GM23338 (cell line): ENCODE data around the gene CCDC178. TPM values are rescaled to one million over a fixed set of nuclear protein-coding genes. Genes with fewer than 3 reads are reported as not detected.

Experiments used
- ATAC-seq: fragments of 200-7000 bp; cut with Tn5 transposase; 3 replicates; pipeline ENCODE4 v1.9.1; 2020
- DNase-seq: peaks from one replicate; pipeline ENCODE4 v3.0.0-alpha.2; 2015; ENCODE audit warnings: low spot score
- H2AFZ ChIP-seq: fragments of 200-600 bp; sonication (generic); 2 replicates; pipeline ENCODE4 v1.8.0; 2016; ENCODE audit warnings: antibody characterized with exemption, mild to moderate bottlenecking, moderate library complexity
- H3F3A ChIP-seq: fragments of 200-600 bp; sonication (generic); replicated peaks from 2 replicates; pipeline ENCODE4 v1.8.0; 2017; ENCODE audit warnings: antibody characterized with exemption, mixed run types, low read depth
- H3K27ac ChIP-seq: fragments of 200-600 bp; sonication (generic); 2 replicates; pipeline ENCODE4 v1.6.1; 2016; ENCODE audit warnings: low read depth
- H3K27me3 ChIP-seq: fragments of 200-600 bp; sonication (generic); 2 replicates; pipeline ENCODE4 v1.8.0; 2016; ENCODE audit warnings: mild to moderate bottlenecking, mixed run types, moderate library complexity; ENCODE audit not compliant: insufficient read depth
- H3K36me3 ChIP-seq: fragments of 200-600 bp; sonication (generic); 2 replicates; pipeline ENCODE4 v1.8.0; 2016; ENCODE audit warnings: mild to moderate bottlenecking; ENCODE audit not compliant: insufficient read depth
- H3K4me1 ChIP-seq: fragments of 200-600 bp; sonication (generic); 2 replicates; pipeline ENCODE4 v1.8.0; 2016; ENCODE audit warnings: mild to moderate bottlenecking, moderate library complexity; ENCODE audit not compliant: insufficient read depth
- H3K4me2 ChIP-seq: fragments of 200-600 bp; sonication (generic); 2 replicates; pipeline ENCODE4 v1.7.1; 2017; ENCODE audit warnings: mixed run types
- H3K4me3 ChIP-seq: fragments of 200-600 bp; sonication (generic); 2 replicates; pipeline ENCODE4 v1.6.1; 2016; ENCODE audit warnings: mixed run types
- H3K79me2 ChIP-seq: fragments of 200-600 bp; sonication (generic); replicated peaks from 2 replicates; pipeline ENCODE4 v1.8.0; 2017; ENCODE audit warnings: mild to moderate bottlenecking; ENCODE audit not compliant: insufficient read depth
- H3K9me2 ChIP-seq: fragments of 200-600 bp; sonication (generic); 2 replicates; pipeline ENCODE4 v1.8.0; 2017; ENCODE audit not compliant: insufficient read depth
- H4K20me1 ChIP-seq: fragments of 200-600 bp; sonication (generic); replicated peaks from 2 replicates; pipeline ENCODE4 v1.8.0; 2017; ENCODE audit warnings: mild to moderate bottlenecking; ENCODE audit not compliant: insufficient read depth
- H3K27ac Mint-ChIP-seq: 2 replicates; pipeline ENCODE4 v1.8.0; 2020; ENCODE audit warnings: inconsistent platforms, mild to moderate bottlenecking, moderate library complexity, mixed read lengths
- H3K27me3 Mint-ChIP-seq: 3 replicates; pipeline ENCODE4 v1.8.0; 2022; ENCODE audit warnings: low read depth, mild to moderate bottlenecking, moderate library complexity, mixed read lengths, inconsistent platforms; ENCODE audit not compliant: insufficient read depth, poor library complexity
- H3K36me3 Mint-ChIP-seq: 3 replicates; pipeline ENCODE4 v1.8.0; 2021; ENCODE audit warnings: low read depth, mild to moderate bottlenecking, inconsistent platforms, moderate library complexity, mixed read lengths
- H3K4me1 Mint-ChIP-seq: 3 replicates; pipeline ENCODE4 v1.8.0; 2020; ENCODE audit warnings: mild to moderate bottlenecking, inconsistent platforms, mixed read lengths
- H3K4me3 Mint-ChIP-seq: 3 replicates; pipeline ENCODE4 v1.8.0; 2021; ENCODE audit warnings: moderate library complexity, mild to moderate bottlenecking, inconsistent platforms, mixed read lengths
- H3K9me3 Mint-ChIP-seq: 3 replicates; pipeline ENCODE4 v1.8.0; 2020; ENCODE audit warnings: moderate library complexity, mild to moderate bottlenecking, inconsistent platforms, mixed read lengths
- CREB1 ChIP-seq: fragments of 250-450 bp; sonication (Bioruptor Pico); IDR thresholded peaks from 2 replicates; pipeline ENCODE4 v1.5.0; 2020; ENCODE audit warnings: low read depth, mild to moderate bottlenecking, moderate library complexity
- EZH2 ChIP-seq: fragments of 200-600 bp; sonication (generic); IDR thresholded peaks from one replicate; pipeline ENCODE4 v1.8.0; 2017; ENCODE audit warnings: antibody characterized with exemption, mild to moderate bottlenecking, low read depth; ENCODE audit not compliant: unreplicated experiment
- EZH2phosphoT487 ChIP-seq: fragments of 200-600 bp; sonication (generic); IDR thresholded peaks from one replicate; pipeline ENCODE4 v1.8.1; 2018; ENCODE audit warnings: antibody characterized with exemption; ENCODE audit not compliant: unreplicated experiment
- JUNB ChIP-seq: IDR thresholded peaks from one replicate; pipeline ENCODE4 v1.6.1; 2016; ENCODE audit warnings: antibody characterized with exemption; ENCODE audit not compliant: unreplicated experiment
- NANOG ChIP-seq: IDR thresholded peaks from 2 replicates; pipeline ENCODE4 v1.6.1; 2016; ENCODE audit warnings: antibody characterized with exemption, borderline replicate concordance
- POLR2AphosphoS5 ChIP-seq: IDR thresholded peaks from 2 replicates; pipeline ENCODE4 v1.6.1; 2016; ENCODE audit warnings: antibody characterized with exemption, low read depth
- STAT1 ChIP-seq: IDR thresholded peaks from one replicate; pipeline ENCODE4 v1.6.1; 2016; ENCODE audit warnings: antibody characterized with exemption; ENCODE audit not compliant: unreplicated experiment
- ZNF114 ChIP-seq: fragments of 250-450 bp; sonication (Bioruptor Pico); IDR thresholded peaks from 2 replicates; pipeline ENCODE4 v1.5.0; 2020; ENCODE audit warnings: mild to moderate bottlenecking, moderate library complexity
- ZNF331 ChIP-seq: fragments of 250-450 bp; sonication (Bioruptor Pico); IDR thresholded peaks from 2 replicates; pipeline ENCODE4 v1.5.0; 2020; ENCODE audit warnings: low read depth, mild to moderate bottlenecking, moderate library complexity
- polyA plus RNA-seq: library from polyadenylated mRNA; unstranded; fragments of >200 nt; fragmentation: Nextera tagmentation; extraction: Ambion mirVana; gene quantifications from 2 replicates; pipeline ENCODE4 v1.2.1, GENCODE V29; 2016
- total RNA-seq: library from RNA; depleted of rRNA; stranded (reverse); fragments of >200 nt; shearing (Covaris generic); gene quantifications from 2 replicates; pipeline ENCODE4 v1.2.3, GENCODE V29; 2014
- TF ChIP-seq, protein P1 (sequence below): IDR thresholded peaks from one replicate; pipeline ENCODE4 v1.6.1; 2018; ENCODE audit warnings: antibody characterized with exemption; ENCODE audit not compliant: unreplicated experiment
- TF ChIP-seq, protein P2 (sequence below), 2 experiments: fragments of 200-600 bp in 1 of 2; sonication (generic) in 1 of 2; conservative IDR thresholded peaks; 2 replicates each; pipeline versions ENCODE4 v1.5.1 to v1.6.1; 2016 to 2017; ENCODE audit warnings: antibody characterized with exemption in 2 of 2, low read depth in 2 of 2, mild to moderate bottlenecking in 2 of 2, moderate library complexity in 1 of 2
- TF ChIP-seq, protein P3 (sequence below): IDR thresholded peaks from 2 replicates; pipeline ENCODE4 v1.6.1; 2016; ENCODE audit warnings: antibody characterized with exemption
- TF ChIP-seq, protein P4 (sequence below): fragments of 250-450 bp; sonication (Bioruptor Pico); IDR thresholded peaks from 2 replicates; pipeline ENCODE4 v1.5.0; 2020; ENCODE audit warnings: mild to moderate bottlenecking, moderate library complexity

CCDC178 gene
- total and polyA plus RNA-seq, 2 experiments from 2014 or later, result 0.17 to 0.24 TPM

DNA sequence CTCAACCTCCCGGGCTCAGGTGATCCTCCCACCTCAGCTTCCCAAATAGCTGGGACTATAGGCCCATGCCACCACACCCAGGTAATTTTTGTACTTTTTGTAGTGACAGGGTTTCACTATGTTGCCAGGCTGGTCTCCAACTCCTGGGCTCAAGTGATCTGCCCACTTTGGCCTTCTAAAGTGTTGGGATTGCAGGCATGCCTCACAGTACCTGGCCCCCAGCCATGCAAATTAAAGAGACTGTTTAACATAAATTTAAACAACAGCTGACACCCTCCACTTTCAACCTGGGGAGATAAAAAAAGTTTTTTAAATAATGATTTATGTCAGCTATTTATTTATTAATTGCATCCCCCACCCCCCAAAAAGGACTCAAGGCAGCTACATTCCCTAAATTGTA is 234.7 kb downstream of the CCDC178 start:
- DNase-seq (peak; percentile 40), ATAC-seq (peak; percentile 52)
- no peaks in the 10 kb centered on the region for H3K79me2 ChIP-seq
- H3K36me3 Mint-ChIP-seq, result no peaks in the 10 kb centered on the region
- H3K4me3 ChIP-seq, result no peak overlapping the region
- H3K9me2 ChIP-seq, result no peaks in the 10 kb centered on the region
- peaks cover 23% of the 10 kb centered on the region; the same call in 2 of the 3 replicates for H3K4me1 Mint-ChIP-seq
- no peaks in the 10 kb centered on the region for H3K27me3 Mint-ChIP-seq
- peaks cover 19% of the 10 kb centered on the region for H3K4me1 ChIP-seq
- H2AFZ ChIP-seq, result no peak overlapping the region
- TF ChIP-seq JUNB, result no peak
- TF ChIP-seq STAT1, result no peak
- TF ChIP-seq, protein P1, sequence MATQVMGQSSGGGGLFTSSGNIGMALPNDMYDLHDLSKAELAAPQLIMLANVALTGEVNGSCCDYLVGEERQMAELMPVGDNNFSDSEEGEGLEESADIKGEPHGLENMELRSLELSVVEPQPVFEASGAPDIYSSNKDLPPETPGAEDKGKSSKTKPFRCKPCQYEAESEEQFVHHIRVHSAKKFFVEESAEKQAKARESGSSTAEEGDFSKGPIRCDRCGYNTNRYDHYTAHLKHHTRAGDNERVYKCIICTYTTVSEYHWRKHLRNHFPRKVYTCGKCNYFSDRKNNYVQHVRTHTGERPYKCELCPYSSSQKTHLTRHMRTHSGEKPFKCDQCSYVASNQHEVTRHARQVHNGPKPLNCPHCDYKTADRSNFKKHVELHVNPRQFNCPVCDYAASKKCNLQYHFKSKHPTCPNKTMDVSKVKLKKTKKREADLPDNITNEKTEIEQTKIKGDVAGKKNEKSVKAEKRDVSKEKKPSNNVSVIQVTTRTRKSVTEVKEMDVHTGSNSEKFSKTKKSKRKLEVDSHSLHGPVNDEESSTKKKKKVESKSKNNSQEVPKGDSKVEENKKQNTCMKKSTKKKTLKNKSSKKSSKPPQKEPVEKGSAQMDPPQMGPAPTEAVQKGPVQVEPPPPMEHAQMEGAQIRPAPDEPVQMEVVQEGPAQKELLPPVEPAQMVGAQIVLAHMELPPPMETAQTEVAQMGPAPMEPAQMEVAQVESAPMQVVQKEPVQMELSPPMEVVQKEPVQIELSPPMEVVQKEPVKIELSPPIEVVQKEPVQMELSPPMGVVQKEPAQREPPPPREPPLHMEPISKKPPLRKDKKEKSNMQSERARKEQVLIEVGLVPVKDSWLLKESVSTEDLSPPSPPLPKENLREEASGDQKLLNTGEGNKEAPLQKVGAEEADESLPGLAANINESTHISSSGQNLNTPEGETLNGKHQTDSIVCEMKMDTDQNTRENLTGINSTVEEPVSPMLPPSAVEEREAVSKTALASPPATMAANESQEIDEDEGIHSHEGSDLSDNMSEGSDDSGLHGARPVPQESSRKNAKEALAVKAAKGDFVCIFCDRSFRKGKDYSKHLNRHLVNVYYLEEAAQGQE, result no peak
- TF ChIP-seq, protein P2, sequence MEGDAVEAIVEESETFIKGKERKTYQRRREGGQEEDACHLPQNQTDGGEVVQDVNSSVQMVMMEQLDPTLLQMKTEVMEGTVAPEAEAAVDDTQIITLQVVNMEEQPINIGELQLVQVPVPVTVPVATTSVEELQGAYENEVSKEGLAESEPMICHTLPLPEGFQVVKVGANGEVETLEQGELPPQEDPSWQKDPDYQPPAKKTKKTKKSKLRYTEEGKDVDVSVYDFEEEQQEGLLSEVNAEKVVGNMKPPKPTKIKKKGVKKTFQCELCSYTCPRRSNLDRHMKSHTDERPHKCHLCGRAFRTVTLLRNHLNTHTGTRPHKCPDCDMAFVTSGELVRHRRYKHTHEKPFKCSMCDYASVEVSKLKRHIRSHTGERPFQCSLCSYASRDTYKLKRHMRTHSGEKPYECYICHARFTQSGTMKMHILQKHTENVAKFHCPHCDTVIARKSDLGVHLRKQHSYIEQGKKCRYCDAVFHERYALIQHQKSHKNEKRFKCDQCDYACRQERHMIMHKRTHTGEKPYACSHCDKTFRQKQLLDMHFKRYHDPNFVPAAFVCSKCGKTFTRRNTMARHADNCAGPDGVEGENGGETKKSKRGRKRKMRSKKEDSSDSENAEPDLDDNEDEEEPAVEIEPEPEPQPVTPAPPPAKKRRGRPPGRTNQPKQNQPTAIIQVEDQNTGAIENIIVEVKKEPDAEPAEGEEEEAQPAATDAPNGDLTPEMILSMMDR (conservative IDR thresholded peaks at IDR 0.05; ENCODE audit: low read depth in 2 of 2), result no peak
- TF ChIP-seq EZH2, result no peak
- TF ChIP-seq POLR2AphosphoS5, result no peak
- TF ChIP-seq NANOG, result no peak
- no peak for TF ChIP-seq EZH2phosphoT487
- TF ChIP-seq, protein P3, sequence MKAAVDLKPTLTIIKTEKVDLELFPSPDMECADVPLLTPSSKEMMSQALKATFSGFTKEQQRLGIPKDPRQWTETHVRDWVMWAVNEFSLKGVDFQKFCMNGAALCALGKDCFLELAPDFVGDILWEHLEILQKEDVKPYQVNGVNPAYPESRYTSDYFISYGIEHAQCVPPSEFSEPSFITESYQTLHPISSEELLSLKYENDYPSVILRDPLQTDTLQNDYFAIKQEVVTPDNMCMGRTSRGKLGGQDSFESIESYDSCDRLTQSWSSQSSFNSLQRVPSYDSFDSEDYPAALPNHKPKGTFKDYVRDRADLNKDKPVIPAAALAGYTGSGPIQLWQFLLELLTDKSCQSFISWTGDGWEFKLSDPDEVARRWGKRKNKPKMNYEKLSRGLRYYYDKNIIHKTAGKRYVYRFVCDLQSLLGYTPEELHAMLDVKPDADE, result no peak
- TF ChIP-seq ZNF114 (CRISPR knock-in tag), result no peak
- TF ChIP-seq, protein P4, sequence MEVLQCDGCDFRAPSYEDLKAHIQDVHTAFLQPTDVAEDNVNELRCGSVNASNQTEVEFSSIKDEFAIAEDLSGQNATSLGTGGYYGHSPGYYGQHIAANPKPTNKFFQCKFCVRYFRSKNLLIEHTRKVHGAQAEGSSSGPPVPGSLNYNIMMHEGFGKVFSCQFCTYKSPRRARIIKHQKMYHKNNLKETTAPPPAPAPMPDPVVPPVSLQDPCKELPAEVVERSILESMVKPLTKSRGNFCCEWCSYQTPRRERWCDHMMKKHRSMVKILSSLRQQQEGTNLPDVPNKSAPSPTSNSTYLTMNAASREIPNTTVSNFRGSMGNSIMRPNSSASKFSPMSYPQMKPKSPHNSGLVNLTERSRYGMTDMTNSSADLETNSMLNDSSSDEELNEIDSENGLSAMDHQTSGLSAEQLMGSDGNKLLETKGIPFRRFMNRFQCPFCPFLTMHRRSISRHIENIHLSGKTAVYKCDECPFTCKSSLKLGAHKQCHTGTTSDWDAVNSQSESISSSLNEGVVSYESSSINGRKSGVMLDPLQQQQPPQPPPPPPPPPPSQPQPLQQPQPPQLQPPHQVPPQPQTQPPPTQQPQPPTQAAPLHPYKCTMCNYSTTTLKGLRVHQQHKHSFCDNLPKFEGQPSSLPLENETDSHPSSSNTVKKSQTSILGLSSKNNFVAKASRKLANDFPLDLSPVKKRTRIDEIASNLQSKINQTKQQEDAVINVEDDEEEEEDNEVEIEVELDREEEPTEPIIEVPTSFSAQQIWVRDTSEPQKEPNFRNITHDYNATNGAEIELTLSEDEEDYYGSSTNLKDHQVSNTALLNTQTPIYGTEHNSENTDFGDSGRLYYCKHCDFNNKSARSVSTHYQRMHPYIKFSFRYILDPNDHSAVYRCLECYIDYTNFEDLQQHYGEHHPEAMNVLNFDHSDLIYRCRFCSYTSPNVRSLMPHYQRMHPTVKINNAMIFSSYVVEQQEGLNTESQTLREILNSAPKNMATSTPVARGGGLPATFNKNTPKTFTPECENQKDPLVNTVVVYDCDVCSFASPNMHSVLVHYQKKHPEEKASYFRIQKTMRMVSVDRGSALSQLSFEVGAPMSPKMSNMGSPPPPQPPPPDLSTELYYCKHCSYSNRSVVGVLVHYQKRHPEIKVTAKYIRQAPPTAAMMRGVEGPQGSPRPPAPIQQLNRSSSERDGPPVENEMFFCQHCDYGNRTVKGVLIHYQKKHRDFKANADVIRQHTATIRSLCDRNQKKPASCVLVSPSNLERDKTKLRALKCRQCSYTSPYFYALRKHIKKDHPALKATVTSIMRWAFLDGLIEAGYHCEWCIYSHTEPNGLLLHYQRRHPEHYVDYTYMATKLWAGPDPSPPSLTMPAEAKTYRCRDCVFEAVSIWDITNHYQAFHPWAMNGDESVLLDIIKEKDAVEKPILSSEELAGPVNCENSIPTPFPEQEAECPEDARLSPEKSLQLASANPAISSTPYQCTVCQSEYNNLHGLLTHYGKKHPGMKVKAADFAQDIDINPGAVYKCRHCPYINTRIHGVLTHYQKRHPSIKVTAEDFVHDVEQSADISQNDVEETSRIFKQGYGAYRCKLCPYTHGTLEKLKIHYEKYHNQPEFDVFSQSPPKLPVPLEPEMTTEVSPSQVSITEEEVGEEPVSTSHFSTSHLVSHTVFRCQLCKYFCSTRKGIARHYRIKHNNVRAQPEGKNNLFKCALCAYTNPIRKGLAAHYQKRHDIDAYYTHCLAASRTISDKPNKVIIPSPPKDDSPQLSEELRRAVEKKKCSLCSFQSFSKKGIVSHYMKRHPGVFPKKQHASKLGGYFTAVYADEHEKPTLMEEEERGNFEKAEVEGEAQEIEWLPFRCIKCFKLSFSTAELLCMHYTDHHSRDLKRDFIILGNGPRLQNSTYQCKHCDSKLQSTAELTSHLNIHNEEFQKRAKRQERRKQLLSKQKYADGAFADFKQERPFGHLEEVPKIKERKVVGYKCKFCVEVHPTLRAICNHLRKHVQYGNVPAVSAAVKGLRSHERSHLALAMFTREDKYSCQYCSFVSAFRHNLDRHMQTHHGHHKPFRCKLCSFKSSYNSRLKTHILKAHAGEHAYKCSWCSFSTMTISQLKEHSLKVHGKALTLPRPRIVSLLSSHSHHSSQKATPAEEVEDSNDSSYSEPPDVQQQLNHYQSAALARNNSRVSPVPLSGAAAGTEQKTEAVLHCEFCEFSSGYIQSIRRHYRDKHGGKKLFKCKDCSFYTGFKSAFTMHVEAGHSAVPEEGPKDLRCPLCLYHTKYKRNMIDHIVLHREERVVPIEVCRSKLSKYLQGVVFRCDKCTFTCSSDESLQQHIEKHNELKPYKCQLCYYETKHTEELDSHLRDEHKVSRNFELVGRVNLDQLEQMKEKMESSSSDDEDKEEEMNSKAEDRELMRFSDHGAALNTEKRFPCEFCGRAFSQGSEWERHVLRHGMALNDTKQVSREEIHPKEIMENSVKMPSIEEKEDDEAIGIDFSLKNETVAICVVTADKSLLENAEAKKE (CRISPR knock-in tag), result no peak
- no peak for TF ChIP-seq CREB1 (CRISPR knock-in tag)
- no peak for TF ChIP-seq ZNF331 (CRISPR knock-in tag)
- H3K36me3 ChIP-seq, result no peaks in the 10 kb centered on the region
- peak overlapping the region; percentile 27; the same call in 1 of the 2 replicates for H3K4me2 ChIP-seq
- H3K4me3 Mint-ChIP-seq, result no peak overlapping the region
- no peaks in the 10 kb centered on the region for H4K20me1 ChIP-seq
- H3K27me3 ChIP-seq, result no peaks in the 10 kb centered on the region
- no peak overlapping the region; the same call in 1 of the 2 replicates for H3K27ac Mint-ChIP-seq
- no peak overlapping the region for H3K27ac ChIP-seq
- no peaks in the 10 kb centered on the region for H3F3A ChIP-seq
- H3K9me3 Mint-ChIP-seq, result no peaks in the 10 kb centered on the region; the same call in 2 of the 3 replicates
